Astrocyte (in vitro differentiated cells and primary cell): Measurements from ENCODE around the gene MAML2. TPM values are rescaled to one million over a fixed set of nuclear protein-coding genes. Genes with fewer than 3 reads are reported as not detected.

Experiments used
- DNase-seq: peaks from one replicate; pipeline ENCODE4 v3.0.0-alpha.2; 2010; ENCODE audit warnings: low read depth
- FAIRE-seq: peaks from 2 replicates; lab custom pipeline; 2011; peaks lifted over from hg19 to GRCh38; lab: Jason Lieb, UNC
- H2AFZ ChIP-seq: 2 replicates; pipeline ENCODE4 v1.6.0; 2012; ENCODE audit warnings: low read depth, low read length, inconsistent platforms
- H3K27ac ChIP-seq: 2 replicates; pipeline ENCODE4 v1.5.1; 2011; ENCODE audit warnings: low read depth, low read length, inconsistent platforms
- H3K27me3 ChIP-seq: 2 replicates; pipeline ENCODE4 v1.6.0; 2011; ENCODE audit warnings: low read length, inconsistent platforms; ENCODE audit not compliant: insufficient read depth
- H3K36me3 ChIP-seq: 2 replicates; pipeline ENCODE4 v1.5.1; 2011; ENCODE audit warnings: low read length, inconsistent platforms; ENCODE audit not compliant: insufficient read depth
- H3K4me1 ChIP-seq: 2 replicates; pipeline ENCODE4 v1.5.1; 2011; ENCODE audit warnings: low read length, inconsistent platforms; ENCODE audit not compliant: insufficient read depth
- H3K4me2 ChIP-seq: 2 replicates; pipeline ENCODE4 v1.6.0; 2012; ENCODE audit warnings: low read length, inconsistent platforms
- H3K4me3 ChIP-seq: 2 replicates; pipeline ENCODE4 v1.5.1; 2011; ENCODE audit warnings: low read depth, mild to moderate bottlenecking, low read length, inconsistent platforms; ENCODE audit not compliant: insufficient read depth
- H3K79me2 ChIP-seq: 2 replicates; pipeline ENCODE4 v1.6.0; 2012; ENCODE audit warnings: mild to moderate bottlenecking, low read length, inconsistent platforms; ENCODE audit not compliant: insufficient read depth
- H3K9ac ChIP-seq: 2 replicates; pipeline ENCODE4 v1.6.0; 2012; ENCODE audit warnings: mild to moderate bottlenecking, low read length, inconsistent platforms
- H3K9me3 ChIP-seq: 2 replicates; pipeline ENCODE4 v1.5.1; 2012; ENCODE audit warnings: low read depth, mild to moderate bottlenecking, low read length, inconsistent platforms; ENCODE audit not compliant: insufficient read depth
- H4K20me1 ChIP-seq: 2 replicates; pipeline ENCODE4 v1.6.0; 2012; ENCODE audit warnings: low read length, inconsistent platforms; ENCODE audit not compliant: insufficient read depth
- H3K27ac Mint-ChIP-seq: one replicate; pipeline ENCODE4 v1.8.0; 2021; ENCODE audit warnings: mild to moderate bottlenecking, mixed read lengths; ENCODE audit not compliant: unreplicated experiment
- H3K27me3 Mint-ChIP-seq: one replicate; pipeline ENCODE4 v1.8.0; 2021; ENCODE audit warnings: low read depth, mixed read lengths; ENCODE audit not compliant: unreplicated experiment
- H3K36me3 Mint-ChIP-seq: one replicate; pipeline ENCODE4 v1.8.0; 2021; ENCODE audit warnings: low read depth, mixed read lengths; ENCODE audit not compliant: unreplicated experiment
- H3K4me1 Mint-ChIP-seq: one replicate; pipeline ENCODE4 v1.8.0; 2021; ENCODE audit warnings: low read depth, mixed read lengths; ENCODE audit not compliant: unreplicated experiment
- H3K4me3 Mint-ChIP-seq: one replicate; pipeline ENCODE4 v1.8.0; 2021; ENCODE audit warnings: mild to moderate bottlenecking, moderate library complexity, mixed read lengths; ENCODE audit not compliant: unreplicated experiment
- H3K9me3 Mint-ChIP-seq: one replicate; pipeline ENCODE4 v1.8.0; 2021; ENCODE audit warnings: mild to moderate bottlenecking, mixed read lengths; ENCODE audit not compliant: unreplicated experiment
- CTCF ChIP-seq: IDR thresholded peaks from 2 replicates; pipeline ENCODE4 v1.5.1; 2011; ENCODE audit warnings: low read depth, mild to moderate bottlenecking, inconsistent platforms, low read length, moderate library complexity; ENCODE audit not compliant: insufficient read depth
- EZH2 ChIP-seq: IDR thresholded peaks from 2 replicates; pipeline ENCODE4 v1.6.1; 2012; ENCODE audit warnings: mild to moderate bottlenecking, low read length, inconsistent platforms; ENCODE audit not compliant: insufficient read depth
- total RNA-seq: library from RNA; stranded (reverse); gene quantifications from 2 replicates; pipeline ENCODE4 v1.2.1, GENCODE V29; 2021

The MAML2 gene
- total RNA-seq, 1 donor from 2014 or later, result 27.4 TPM

- DNase-seq, result peak; percentile 56
- Mint-ChIP-seq H3K4me3 (no peak overlapping the region), H3K27me3 (no peaks in the 10 kb centered on the region), H3K36me3 (no peaks in the 10 kb centered on the region), H3K9me3 (no peaks in the 10 kb centered on the region), H3K4me1 (peaks cover 27% of the 10 kb centered on the region), H3K27ac (no peak overlapping the region)
- Histone ChIP-seq H3K9me3 (no peaks in the 10 kb centered on the region), H3K4me1 (peaks cover 18% of the 10 kb centered on the region), H3K4me3 (no peak overlapping the region), H3K36me3 (no peaks in the 10 kb centered on the region), H3K4me2 (no peak overlapping the region), H2AFZ (no peak overlapping the region), H4K20me1 (no peaks in the 10 kb centered on the region), H3K27ac (no peak overlapping the region), H3K79me2 (peaks cover 13% of the 10 kb centered on the region), H3K9ac (no peak overlapping the region), H3K27me3 (no peaks in the 10 kb centered on the region)
- TF ChIP-seq CTCF, result no peak
- no peak for FAIRE-seq
Measured at GRCh38 chr11:96109331-96110030, 233.5 kb downstream of the MAML2 start.

GRCh38 chr11:96107143-96107824 is 235.7 kb downstream of the MAML2 start:
- Mint-ChIP-seq H3K4me1 (peaks cover 28% of the 10 kb centered on the region), H3K4me3 (no peak overlapping the region), H3K27ac (no peak overlapping the region), H3K36me3 (peaks cover under 1% of the 10 kb centered on the region), H3K27me3 (no peaks in the 10 kb centered on the region), H3K9me3 (no peaks in the 10 kb centered on the region)
- no peaks in the 10 kb centered on the region for H4K20me1 ChIP-seq
- TF ChIP-seq EZH2 (no peak), CTCF (no peak)
- no peaks in the 10 kb centered on the region for H3K27me3 ChIP-seq
- H3K27ac ChIP-seq, result no peak overlapping the region
- H3K4me2 ChIP-seq, result no peak overlapping the region
- FAIRE-seq (no peak), DNase-seq (no peak)
- H3K36me3 ChIP-seq, result no peaks in the 10 kb centered on the region
- H3K9me3 ChIP-seq, result no peaks in the 10 kb centered on the region
- H3K4me3 ChIP-seq, result no peak overlapping the region
- H3K4me1 ChIP-seq, result peaks cover 19% of the 10 kb centered on the region
- no peak overlapping the region for H2AFZ ChIP-seq
- no peak overlapping the region for H3K9ac ChIP-seq
- H3K79me2 ChIP-seq, result peaks cover 17% of the 10 kb centered on the region

- no peak overlapping the region for H3K4me3 Mint-ChIP-seq
Measured at GRCh38 chr11:96106645-96107044, 236.3 kb downstream of the MAML2 start.

More at GRCh38 chr11:96106645-96107044, 236.3 kb downstream of the MAML2 start:
- Histone ChIP-seq H3K4me2 (no peak overlapping the region), H3K9ac (no peak overlapping the region), H3K36me3 (no peaks in the 10 kb centered on the region), H4K20me1 (no peaks in the 10 kb centered on the region), H3K4me1 (peaks cover 21% of the 10 kb centered on the region), H3K79me2 (peaks cover 17% of the 10 kb centered on the region), H3K9me3 (no peaks in the 10 kb centered on the region), H2AFZ (no peak overlapping the region), H3K27ac (no peak overlapping the region), H3K4me3 (no peak overlapping the region), H3K27me3 (no peaks in the 10 kb centered on the region)
- no peaks in the 10 kb centered on the region for H3K27me3 Mint-ChIP-seq
- no peak overlapping the region for H3K27ac Mint-ChIP-seq
- no peak for DNase-seq
- H3K36me3 Mint-ChIP-seq, result peaks cover 2% of the 10 kb centered on the region
- H3K9me3 Mint-ChIP-seq, result no peaks in the 10 kb centered on the region
- TF ChIP-seq EZH2, result no peak
- TF ChIP-seq CTCF, result no peak
- FAIRE-seq, result no peak
- H3K4me1 Mint-ChIP-seq, result peaks cover 34% of the 10 kb centered on the region
